PC-9 (cell line): ENCODE data around the gene RASGEF1C. TPM values are rescaled to one million over a fixed set of nuclear protein-coding genes. Genes with fewer than 3 reads are reported as not detected.

ENCODE experiments used
- BruUV-seq: library from RNA; stranded (reverse); fragments of 400-500 nt; replicated peaks from 2 replicates; lab custom pipeline; 2021; lab: Mats Ljungman, UMichigan
- CTCF ChIA-PET: fragments of 300-600 bp; sonication (Branson Sonifier 250); formaldehyde crosslinking; loops from one replicate; lab custom pipeline; 2022; ENCODE audit warnings: antibody characterized with exemption; lab: Charles Lee
- POLR2A ChIA-PET: fragments of 300-600 bp; sonication (Branson Sonifier 250); formaldehyde crosslinking; loops from one replicate; lab custom pipeline; 2022; ENCODE audit warnings: antibody characterized with exemption; ENCODE audit not compliant: unreplicated experiment; lab: Charles Lee
- DNase-seq, 2 experiments: peaks; one replicate each; pipeline versions ENCODE4 v3.0.0 to v3.0.0-alpha.2; 2015 to 2022; ENCODE audit warnings: mixed read lengths in 1 of 2
- H2AFZ ChIP-seq: fragments of 200-600 bp; sonication (generic); 2 replicates; pipeline ENCODE4 v1.8.1; 2017; ENCODE audit warnings: antibody characterized with exemption
- H3F3A ChIP-seq: fragments of 200-600 bp; sonication (generic); 2 replicates; pipeline ENCODE4 v1.8.1; 2017; ENCODE audit warnings: antibody characterized with exemption, mild to moderate bottlenecking, low read depth; ENCODE audit not compliant: insufficient read depth
- H3K27ac ChIP-seq: fragments of 200-600 bp; sonication (generic); 2 replicates; pipeline ENCODE4 v1.6.1; 2016; ENCODE audit warnings: mixed run types
- H3K27me3 ChIP-seq: fragments of 200-600 bp; sonication (generic); 2 replicates; pipeline ENCODE4 v1.6.1; 2016; ENCODE audit warnings: low read depth, mixed run types; ENCODE audit not compliant: insufficient read depth
- H3K36me3 ChIP-seq: fragments of 200-600 bp; sonication (generic); 2 replicates; pipeline ENCODE4 v1.6.1; 2016; ENCODE audit warnings: low read depth, mixed run types
- H3K4me1 ChIP-seq: fragments of 200-600 bp; sonication (generic); replicated peaks from 2 replicates; pipeline ENCODE4 v1.6.1; 2016; ENCODE audit warnings: mixed run types; ENCODE audit not compliant: insufficient read depth
- H3K4me2 ChIP-seq: fragments of 200-600 bp; sonication (generic); 2 replicates; pipeline ENCODE4 v1.6.1; 2017; ENCODE audit warnings: mixed run types
- H3K4me3 ChIP-seq: fragments of 200-600 bp; sonication (generic); 2 replicates; pipeline ENCODE4 v1.6.1; 2016; ENCODE audit warnings: mixed run types
- H3K79me2 ChIP-seq: fragments of 200-600 bp; sonication (generic); 2 replicates; pipeline ENCODE4 v1.6.1; 2017; ENCODE audit warnings: low read depth, mixed run types
- H3K9me2 ChIP-seq: fragments of 200-600 bp; sonication (generic); 2 replicates; pipeline ENCODE4 v1.8.1; 2017; ENCODE audit warnings: mild to moderate bottlenecking; ENCODE audit not compliant: insufficient read depth
- H3K9me3 ChIP-seq: fragments of 200-600 bp; sonication (generic); 2 replicates; pipeline ENCODE4 v1.8.1; 2016; ENCODE audit warnings: low read depth; ENCODE audit not compliant: insufficient read depth
- H4K20me1 ChIP-seq: fragments of 200-600 bp; sonication (generic); 2 replicates; pipeline ENCODE4 v1.8.1; 2017; ENCODE audit not compliant: insufficient read depth
- EZH2 ChIP-seq: fragments of 200-600 bp; sonication (generic); IDR thresholded peaks from 2 replicates; pipeline ENCODE4 v1.8.0; 2017; ENCODE audit warnings: antibody characterized with exemption, low read depth
- intact Hi-C: fragments of 100-400 bp; cut with micrococcal nuclease; formaldehyde crosslinking; loops from one replicate; pipeline ENCODE4 v1.10.0; 2022; ENCODE audit not compliant: unreplicated experiment
- total RNA-seq: library from RNA; stranded (reverse); gene quantifications from 2 replicates; pipeline ENCODE4 v1.2.3, GENCODE V29; 2021
- TF ChIP-seq, protein P1 (sequence below): fragments of 200-600 bp; sonication (generic); conservative IDR thresholded peaks from 2 replicates; pipeline ENCODE4 v1.6.1; 2017; ENCODE audit warnings: mixed run types, antibody characterized with exemption, mild to moderate bottlenecking, moderate library complexity

Gene RASGEF1C
- total RNA-seq, 1 experiment from 2014 or later: not detected

DNA sequence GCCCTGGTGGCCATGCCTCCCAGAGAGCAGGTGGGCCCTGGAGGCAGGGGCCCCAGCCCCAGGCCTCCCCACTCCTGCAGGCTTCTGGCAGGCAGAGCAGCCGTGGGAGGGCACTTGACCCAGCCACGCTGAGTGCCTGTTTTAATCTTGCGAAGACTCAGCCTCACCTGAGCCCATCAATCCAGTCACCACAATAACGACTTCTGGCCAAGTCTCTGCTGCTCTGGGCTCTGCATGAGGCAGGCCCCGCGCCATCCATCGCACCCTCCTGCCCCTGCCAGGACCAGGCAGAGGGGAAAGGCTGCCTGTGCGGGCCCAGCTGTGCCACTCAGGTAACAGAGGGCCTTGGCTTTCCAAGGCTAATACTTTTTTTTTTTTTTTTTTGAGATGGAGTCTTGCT lies 32.8 kb downstream of the RASGEF1C start:
- no peaks in the 10 kb centered on the region for H3K4me1 ChIP-seq
- no peak overlapping the region for H3K27ac ChIP-seq
- H2AFZ ChIP-seq: no peak overlapping the region
- H3F3A ChIP-seq: no peaks in the 10 kb centered on the region
- no TSS peak for BruUV-seq
- ChIA-PET POLR2A (no interaction called here), CTCF (interaction anchor here (0.6 kb wide), 1 partner anchor 542 kb away, joined by 7 read pairs; no protein-coding TSS in a partner anchor)
- H3K9me3 ChIP-seq: no peaks in the 10 kb centered on the region
- no peaks in the 10 kb centered on the region for H4K20me1 ChIP-seq
- no peaks in the 10 kb centered on the region for H3K9me2 ChIP-seq
- no peaks in the 10 kb centered on the region for H3K36me3 ChIP-seq
- peaks cover 3% of the 10 kb centered on the region; the same call in 1 of the 2 replicates for H3K27me3 ChIP-seq
- intact Hi-C loops: no loop called here
- no peak overlapping the region for H3K4me2 ChIP-seq
- DNase-seq: no peak
- no peaks in the 10 kb centered on the region for H3K79me2 ChIP-seq
- H3K4me3 ChIP-seq: no peak overlapping the region
- no peak for TF ChIP-seq EZH2
- TF ChIP-seq, protein P1, sequence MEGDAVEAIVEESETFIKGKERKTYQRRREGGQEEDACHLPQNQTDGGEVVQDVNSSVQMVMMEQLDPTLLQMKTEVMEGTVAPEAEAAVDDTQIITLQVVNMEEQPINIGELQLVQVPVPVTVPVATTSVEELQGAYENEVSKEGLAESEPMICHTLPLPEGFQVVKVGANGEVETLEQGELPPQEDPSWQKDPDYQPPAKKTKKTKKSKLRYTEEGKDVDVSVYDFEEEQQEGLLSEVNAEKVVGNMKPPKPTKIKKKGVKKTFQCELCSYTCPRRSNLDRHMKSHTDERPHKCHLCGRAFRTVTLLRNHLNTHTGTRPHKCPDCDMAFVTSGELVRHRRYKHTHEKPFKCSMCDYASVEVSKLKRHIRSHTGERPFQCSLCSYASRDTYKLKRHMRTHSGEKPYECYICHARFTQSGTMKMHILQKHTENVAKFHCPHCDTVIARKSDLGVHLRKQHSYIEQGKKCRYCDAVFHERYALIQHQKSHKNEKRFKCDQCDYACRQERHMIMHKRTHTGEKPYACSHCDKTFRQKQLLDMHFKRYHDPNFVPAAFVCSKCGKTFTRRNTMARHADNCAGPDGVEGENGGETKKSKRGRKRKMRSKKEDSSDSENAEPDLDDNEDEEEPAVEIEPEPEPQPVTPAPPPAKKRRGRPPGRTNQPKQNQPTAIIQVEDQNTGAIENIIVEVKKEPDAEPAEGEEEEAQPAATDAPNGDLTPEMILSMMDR: no peak

DNA sequence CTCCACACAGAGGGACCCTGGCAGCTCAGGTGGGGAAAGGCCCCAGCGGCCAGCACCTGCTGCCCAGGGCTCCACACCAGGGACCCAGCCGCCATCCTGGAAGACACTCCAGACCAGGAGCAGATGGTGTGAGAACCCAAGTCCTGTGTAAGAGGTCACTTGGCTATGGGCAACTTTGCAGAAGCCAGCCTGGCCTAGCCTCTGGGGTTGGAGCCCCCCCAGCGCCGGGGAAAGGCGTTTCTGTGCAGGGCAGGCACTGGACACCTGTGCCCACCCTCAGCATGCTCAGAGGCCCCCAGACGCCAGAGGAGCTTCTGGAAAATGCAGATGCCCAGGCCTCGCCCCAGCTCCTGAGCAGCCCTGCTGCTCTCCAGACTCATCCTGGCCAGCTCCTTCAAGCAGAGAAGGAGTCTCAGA lies 34.0 kb downstream of the RASGEF1C start:
- no TSS peak for BruUV-seq

DNA sequence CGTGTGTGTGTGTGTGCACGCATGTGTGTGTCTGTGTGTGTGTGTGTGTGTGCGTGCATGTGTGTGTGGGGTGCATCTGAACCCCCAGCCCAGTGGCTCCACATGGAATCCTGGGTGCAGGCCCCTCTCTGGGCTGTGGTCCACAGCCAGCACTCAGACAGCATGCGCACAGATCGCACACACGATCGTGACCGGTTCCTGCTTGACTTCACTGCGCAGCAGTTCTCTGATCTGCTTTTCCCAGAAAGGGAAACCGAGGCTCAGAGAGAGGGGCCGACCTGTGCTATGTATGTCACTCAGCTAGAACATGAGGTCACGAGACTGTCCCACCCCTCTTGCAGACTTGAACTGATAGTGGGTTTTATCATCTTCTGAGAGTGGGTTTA lies 34.4 kb downstream of the RASGEF1C start:
- no peaks in the 10 kb centered on the region for H3K79me2 ChIP-seq
- no peaks in the 10 kb centered on the region for H3K9me2 ChIP-seq
- H3K27me3 ChIP-seq: peaks cover 14% of the 10 kb centered on the region
- no peak overlapping the region for H3K4me3 ChIP-seq
- no peaks in the 10 kb centered on the region for H3F3A ChIP-seq
- no peak overlapping the region for H2AFZ ChIP-seq
- no TSS peak for BruUV-seq
- no peak for DNase-seq
- intact Hi-C loops: no loop called here
- no peaks in the 10 kb centered on the region for H3K4me1 ChIP-seq
- CTCF ChIA-PET: no interaction called here
- H3K4me2 ChIP-seq: no peak overlapping the region
- POLR2A ChIA-PET: no interaction called here
- TF ChIP-seq EZH2: no peak
- TF ChIP-seq, protein P1: no peak
- H4K20me1 ChIP-seq: no peaks in the 10 kb centered on the region
- H3K27ac ChIP-seq: no peak overlapping the region
- H3K36me3 ChIP-seq: no peaks in the 10 kb centered on the region
- no peaks in the 10 kb centered on the region for H3K9me3 ChIP-seq

More for the DNA sequence above, 34.0 kb downstream of the RASGEF1C start:
- no peaks in the 10 kb centered on the region for H3K9me3 ChIP-seq
- H3K4me2 ChIP-seq: no peak overlapping the region
- no peak for DNase-seq
- intact Hi-C loops: no loop called here
- H3K9me2 ChIP-seq: no peaks in the 10 kb centered on the region
- no peak overlapping the region for H2AFZ ChIP-seq
- TF ChIP-seq EZH2: no peak
- TF ChIP-seq, protein P1: no peak
- H3F3A ChIP-seq: no peaks in the 10 kb centered on the region
- H3K27me3 ChIP-seq: peaks cover 12% of the 10 kb centered on the region
- ChIA-PET POLR2A (no interaction called here), CTCF (no interaction called here)
- H3K79me2 ChIP-seq: no peaks in the 10 kb centered on the region
- no peak overlapping the region for H3K27ac ChIP-seq
- no peak overlapping the region for H3K4me3 ChIP-seq
- no peaks in the 10 kb centered on the region for H3K36me3 ChIP-seq
- no peaks in the 10 kb centered on the region for H3K4me1 ChIP-seq
- H4K20me1 ChIP-seq: no peaks in the 10 kb centered on the region
